Jurkat, Clone E6-1 (cell line): ENCODE measurements around the gene ECEL1.
"Not testable (repeated sequence)": the region's sequence is repeated elsewhere in the genome, so short reads cannot be mapped to it uniquely, and the experiment has no call there.

Experiments used
- DNase-seq: peaks from one replicate; pipeline ENCODE4 v3.0.0-alpha.2; 2011; ENCODE audit warnings: low read depth, low spot score
- H3K4me3 ChIP-seq: 2 replicates; pipeline ENCODE4 v1.5.1; 2011; ENCODE audit warnings: mild to moderate bottlenecking, low read length, control low read depth, moderate library complexity

Gene ECEL1

GRCh38 chr2:232476791-232477190, 10.8 kb downstream of the ECEL1 start:
- no peak overlapping the region for H3K4me3 ChIP-seq
- no peak for DNase-seq

GRCh38 chr2:232476045-232476444, 11.6 kb downstream of the ECEL1 start:
- no peak overlapping the region for H3K4me3 ChIP-seq
- DNase-seq = no peak

GRCh38 chr2:232473467-232473890, 14.2 kb downstream of the ECEL1 start:
- DNase-seq = no peak
- no peak overlapping the region for H3K4me3 ChIP-seq

- no peak overlapping the region for H3K4me3 ChIP-seq
- no peak for DNase-seq
Observed at GRCh38 chr2:232466221-232466620, 21.4 kb downstream of the ECEL1 start.

GRCh38 chr2:232465061-232465460, 22.6 kb downstream of the ECEL1 start:
- H3K4me3 ChIP-seq = no peak overlapping the region
- no peak for DNase-seq

- DNase-seq = no peak
- H3K4me3 ChIP-seq = no peak overlapping the region
Observed at GRCh38 chr2:232464544-232464885, 23.1 kb downstream of the ECEL1 start.

- H3K4me3 ChIP-seq = no peak overlapping the region
- DNase-seq = no peak
Observed at GRCh38 chr2:232463701-232464543, 23.7 kb downstream of the ECEL1 start.

- H3K4me3 ChIP-seq = no peak overlapping the region
- no peak for DNase-seq
Observed at GRCh38 chr2:232460171-232460570, 27.5 kb downstream of the ECEL1 start.

DNA sequence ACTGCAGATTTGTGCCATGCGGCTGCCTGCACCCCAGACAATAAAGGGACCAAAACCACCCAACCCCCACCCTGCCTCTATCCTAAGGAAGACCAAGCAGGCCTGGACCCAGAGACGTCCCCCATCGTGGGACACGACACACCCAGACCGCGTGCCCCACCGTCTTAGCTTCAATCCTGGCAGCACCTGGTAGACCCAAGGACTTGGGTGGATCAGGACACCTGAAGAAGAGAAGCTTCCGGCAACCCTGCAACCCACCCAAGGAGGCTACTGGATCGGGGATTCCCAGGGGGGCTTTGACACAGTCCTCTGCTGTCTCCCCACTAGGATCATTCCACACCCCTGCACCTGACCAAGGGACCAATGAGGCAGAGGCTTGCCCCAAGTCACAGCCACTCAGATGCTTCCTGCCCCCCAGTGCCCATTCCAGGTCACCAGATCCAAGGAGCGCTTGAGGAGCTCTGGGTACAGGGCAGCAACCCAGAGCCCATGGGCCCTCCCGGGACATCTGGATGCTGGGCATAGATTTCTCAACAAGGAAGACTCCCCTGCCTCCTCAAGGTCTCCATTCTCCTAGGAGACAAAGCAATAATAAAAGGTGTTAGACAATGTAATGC, 28.1 kb downstream of the ECEL1 start:
- H3K4me3 ChIP-seq = no peak overlapping the region
- no peak for DNase-seq

DNA sequence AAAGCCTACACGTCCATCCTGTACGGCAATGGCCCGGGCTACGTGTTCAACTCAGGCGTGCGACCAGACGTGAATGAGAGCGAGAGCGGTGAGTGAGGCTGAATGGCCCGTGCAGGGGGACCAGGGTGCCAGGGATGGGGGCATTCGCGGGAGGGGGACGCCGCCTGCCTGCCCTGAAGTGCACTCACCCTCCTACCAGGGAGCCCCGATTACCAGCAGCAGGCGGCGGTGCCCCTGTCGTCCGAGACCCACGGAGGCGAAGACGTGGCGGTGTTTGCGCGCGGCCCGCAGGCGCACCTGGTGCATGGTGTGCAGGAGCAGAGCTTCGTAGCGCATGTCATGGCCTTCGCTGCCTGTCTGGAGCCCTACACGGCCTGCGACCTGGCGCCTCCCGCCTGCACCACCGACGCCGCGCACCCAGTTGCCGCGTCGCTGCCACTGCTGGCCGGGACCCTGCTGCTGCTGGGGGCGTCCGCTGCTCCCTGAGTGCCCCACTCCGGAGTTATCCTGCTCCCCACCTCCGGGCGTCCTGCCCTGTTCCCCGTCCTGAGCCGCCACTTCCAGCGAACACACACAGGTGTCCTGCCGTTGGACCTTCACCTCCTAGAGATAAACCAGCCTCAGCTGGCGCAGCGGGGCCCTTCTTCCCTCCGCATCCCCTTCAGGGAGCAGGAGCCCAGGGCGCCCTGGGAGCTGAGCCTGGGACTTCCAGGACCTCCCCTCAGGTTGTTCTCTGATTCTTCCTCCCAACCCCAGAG, 28.8 kb downstream of the ECEL1 start:
- no peak for DNase-seq

DNA sequence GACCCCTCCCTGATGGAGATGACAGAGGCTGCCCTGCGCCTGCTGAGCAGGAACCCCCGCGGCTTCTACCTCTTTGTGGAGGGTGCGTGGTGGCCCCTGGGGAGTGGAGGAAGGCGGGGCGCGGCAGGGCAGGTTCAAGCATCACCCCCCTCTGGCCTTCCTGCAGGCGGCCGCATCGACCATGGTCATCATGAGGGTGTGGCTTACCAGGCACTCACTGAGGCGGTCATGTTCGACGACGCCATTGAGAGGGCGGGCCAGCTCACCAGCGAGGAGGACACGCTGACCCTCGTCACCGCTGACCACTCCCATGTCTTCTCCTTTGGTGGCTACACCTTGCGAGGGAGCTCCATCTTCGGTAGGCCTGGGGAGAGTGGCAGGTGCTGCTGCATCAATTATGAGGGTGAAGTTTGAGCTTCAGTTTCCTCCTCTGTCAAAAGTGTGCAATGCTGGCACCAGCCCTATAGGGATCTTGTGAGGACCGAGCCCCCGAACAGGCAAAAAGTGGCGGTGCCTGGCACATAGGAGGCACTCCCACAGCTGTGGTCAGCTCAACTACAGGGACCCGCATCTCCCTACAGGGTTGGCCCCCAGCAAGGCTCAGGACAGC, 29.5 kb downstream of the ECEL1 start:
- no peak for DNase-seq
- no peak overlapping the region for H3K4me3 ChIP-seq

More for the DNA sequence above, 28.8 kb downstream of the ECEL1 start:
- H3K4me3 ChIP-seq = no peak overlapping the region

DNA sequence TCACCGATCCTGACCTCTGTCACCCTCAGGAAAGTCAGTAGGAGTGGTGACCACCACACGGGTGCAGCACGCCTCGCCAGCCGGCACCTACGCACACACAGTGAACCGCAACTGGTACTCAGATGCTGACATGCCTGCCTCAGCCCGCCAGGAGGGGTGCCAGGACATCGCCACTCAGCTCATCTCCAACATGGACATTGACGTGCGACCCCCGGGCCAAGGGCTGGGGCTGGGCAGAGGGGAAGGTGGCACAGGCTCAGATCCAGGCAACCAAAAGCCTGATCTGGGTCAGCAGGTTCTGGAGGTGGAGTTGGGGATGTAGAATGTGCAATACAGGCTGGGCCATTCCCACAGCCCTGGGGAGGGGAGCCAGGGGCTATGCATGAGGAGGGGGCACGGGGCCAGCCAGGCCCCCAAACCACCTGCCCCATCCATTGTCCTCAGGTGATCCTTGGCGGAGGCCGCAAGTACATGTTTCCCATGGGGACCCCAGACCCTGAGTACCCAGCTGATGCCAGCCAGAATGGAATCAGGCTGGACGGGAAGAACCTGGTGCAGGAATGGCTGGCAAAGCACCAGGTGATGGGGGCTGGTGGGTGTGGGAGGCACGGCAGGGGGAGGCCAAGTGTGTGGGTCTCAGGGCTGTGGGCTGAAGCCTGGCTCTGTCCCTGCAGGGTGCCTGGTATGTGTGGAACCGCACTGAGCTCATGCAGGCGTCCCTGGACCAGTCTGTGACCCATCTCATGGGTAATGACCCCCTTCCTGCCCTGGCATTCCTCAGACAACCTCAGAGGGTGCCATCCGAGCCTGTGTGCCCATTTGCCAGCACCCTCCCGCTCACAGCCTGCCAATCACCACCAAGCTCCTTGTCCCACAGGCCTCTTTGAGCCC, 30.3 kb downstream of the ECEL1 start:
- no peak for DNase-seq
- H3K4me3 ChIP-seq = no peak overlapping the region

- no peak for DNase-seq
Observed at GRCh38 chr2:232456296-232457120, 31.1 kb downstream of the ECEL1 start.

DNA sequence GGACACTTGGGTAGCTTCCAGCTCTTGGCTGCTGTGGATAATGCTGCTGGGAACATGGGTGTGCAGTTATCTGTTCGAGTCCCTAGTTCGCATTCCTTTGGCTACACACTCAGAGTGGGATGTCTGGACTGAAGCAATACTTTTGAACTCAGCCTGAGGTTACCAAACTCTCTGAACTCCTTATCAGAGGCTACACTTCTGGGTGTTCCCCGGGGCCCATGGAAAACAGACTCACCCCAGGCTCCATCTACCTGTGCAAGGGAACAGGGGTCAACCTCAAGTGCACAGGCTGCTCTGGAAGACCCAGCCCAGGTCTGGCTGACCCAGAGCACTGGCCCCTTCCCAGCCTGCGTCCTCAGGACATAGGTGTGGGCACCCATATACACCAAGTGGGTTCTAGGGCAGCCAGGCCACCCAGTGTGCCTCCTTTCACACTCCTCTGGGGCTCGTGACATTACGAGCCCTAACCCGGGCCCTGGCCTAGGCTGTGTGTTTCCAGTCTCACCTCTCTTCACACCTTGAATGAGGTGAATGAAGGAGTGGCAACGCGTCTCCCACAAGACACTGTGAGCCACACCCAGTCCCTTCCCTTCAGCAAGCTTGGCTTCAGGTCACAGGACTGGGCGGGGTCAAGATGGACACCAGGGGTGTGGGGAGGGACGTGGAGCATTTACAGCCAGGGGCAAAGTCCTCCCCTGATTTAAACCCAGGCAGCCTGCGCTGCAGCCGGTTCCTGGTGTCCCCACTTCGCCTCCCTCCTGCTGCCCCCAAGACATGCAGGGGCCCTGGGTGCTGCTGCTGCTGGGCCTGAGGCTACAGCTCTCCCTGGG, 32.0 kb downstream of the ECEL1 start, which contains the start of gene ALPI:
Gene ALPI, plus strand, starts transcription at position 728 of the 830 bp plus-strand sequence. Its CDS starts 47 bp downstream, at position 775.
- DNase-seq = no peak
- no peak within 1 kb of the TSS for H3K4me3 ChIP-seq

More at GRCh38 chr2:232456296-232457120, 31.1 kb downstream of the ECEL1 start:
- H3K4me3 ChIP-seq = no peak overlapping the region

GRCh38 chr2:232454630-232455029, 33.0 kb downstream of the ECEL1 start:
- H3K4me3 ChIP-seq = no peak overlapping the region
- no peak for DNase-seq

GRCh38 chr2:232451645-232452044, 36.0 kb downstream of the ECEL1 start:
- DNase-seq, H3K4me3 ChIP-seq: not testable (repeated sequence)

DNA sequence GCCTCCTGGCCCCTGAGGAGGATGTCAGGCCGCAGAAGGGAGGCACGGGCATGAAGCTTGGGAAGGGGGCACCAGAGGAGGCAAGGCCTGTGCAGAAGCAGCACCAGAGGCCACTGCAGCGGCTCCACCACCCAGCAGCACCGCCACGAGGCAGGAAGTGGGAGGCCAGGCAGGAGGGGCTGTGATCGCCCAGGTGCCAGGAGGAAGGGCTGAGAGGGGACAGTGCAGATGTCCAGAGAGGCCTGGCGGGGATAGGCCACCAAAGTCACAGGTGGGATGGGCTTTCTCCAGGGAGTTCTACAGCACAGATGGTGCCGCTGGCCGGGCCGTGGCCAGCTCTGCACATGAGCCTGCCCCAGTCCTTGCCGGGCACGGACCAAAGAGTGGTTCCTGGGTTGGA, 37.7 kb downstream of the ECEL1 start:
- no peak overlapping the region for H3K4me3 ChIP-seq
- DNase-seq = no peak
